SH-SY5Y (cell line): ENCODE results near the gene CCDC102B.

Experiments
- GATA2 ChIP-seq: IDR thresholded peaks from 2 replicates; pipeline ENCODE4 v1.6.1; 2011; ENCODE audit warnings: mild to moderate bottlenecking, low read depth, low read length
- GATA3 ChIP-seq: IDR thresholded peaks from 2 replicates; pipeline ENCODE4 v1.6.1; 2011; ENCODE audit warnings: low read depth, mild to moderate bottlenecking, low read length, moderate library complexity

DNA sequence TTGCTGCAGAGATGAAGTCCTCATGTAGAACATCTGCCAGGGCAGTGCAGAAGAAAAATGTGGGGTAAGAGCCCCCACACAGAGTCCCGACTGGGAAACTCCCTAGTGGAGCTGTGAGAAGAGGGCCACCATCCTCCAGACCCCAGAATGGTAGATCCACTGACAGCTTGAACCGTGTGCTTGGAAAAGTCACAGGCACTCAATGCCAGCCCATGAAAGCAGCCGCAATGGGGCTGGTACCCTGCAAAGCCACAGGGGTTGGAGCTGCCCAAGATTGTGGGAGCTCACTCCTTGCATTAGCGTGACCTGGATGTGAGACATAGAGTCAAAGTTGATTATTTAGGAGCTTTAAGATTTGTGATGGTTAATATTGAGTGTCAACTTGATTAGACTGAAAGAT, 197.8 kb downstream of the CCDC102B start:
- TF ChIP-seq GATA2 (no peak), GATA3 (no peak)
